HepG2 (cell line): ENCODE data around the gene POLDIP3.

Experiments used
- ETV6 ChIP-seq: sonication (generic); formaldehyde crosslinking; conservative IDR thresholded peaks from 2 replicates; pipeline ENCODE4 v1.4.0; 2020; ENCODE audit warnings: missing genetic modification reagents
- ZNF354B ChIP-seq: sonication (generic); formaldehyde crosslinking; IDR thresholded peaks from 2 replicates; pipeline ENCODE4 v1.8.0; 2022; ENCODE audit warnings: mild to moderate bottlenecking, missing genetic modification reagents

GRCh38 chr22:42584364-42584940 lies 30.2 kb downstream of the POLDIP3 start:
- no peak for TF ChIP-seq ZNF354B (CRISPR knock-in tag)
- TF ChIP-seq ETV6 (CRISPR knock-in tag) = no peak
